ENCODE data around the gene LRRC71. TPM values are rescaled to one million over a fixed set of nuclear protein-coding genes. Genes with fewer than 3 reads are reported as not detected.

Gene LRRC71
- total and polyA plus RNA-seq, 2 donors (not counting 1 experiment from before 2014, with no cell fraction given): not detected

DNA sequence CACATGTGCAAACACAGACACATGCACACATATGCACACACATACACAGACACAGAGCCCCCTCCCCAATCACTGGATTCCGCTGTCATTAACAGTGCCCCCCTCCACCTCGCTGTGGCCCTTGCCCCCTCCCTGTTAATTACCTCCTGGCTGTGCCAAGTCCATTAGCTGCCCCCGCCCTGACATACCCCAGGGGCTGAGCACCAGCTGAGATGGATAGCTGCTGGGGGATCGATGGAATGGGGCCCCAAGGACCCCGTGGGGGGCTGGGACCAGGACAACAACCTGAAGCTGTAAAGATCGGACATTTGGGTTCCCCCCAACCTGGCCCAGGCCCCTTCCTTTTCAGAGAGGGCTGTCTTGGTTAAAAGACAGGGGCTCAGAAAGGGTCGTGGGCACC, 36.5 kb upstream of the LRRC71 start:
- Mint-ChIP-seq H3K9me3 (ENCODE audit: insufficient read depth) (no peaks in the 10 kb centered on the region), H3K4me1 (no peaks in the 10 kb centered on the region), H3K27ac (no peak overlapping the region), H3K27me3 (peaks cover 61% of the 10 kb centered on the region), H3K4me3 (no peak overlapping the region)
- 75% methylated on average over 7 of the region's 7 CpGs for WGBS (ENCODE audit: insufficient coverage)
- H3K9me3 ChIP-seq (ENCODE audit: control extremely low read depth in 1 of 3, control insufficient read depth in 2 of 3, insufficient read depth in 1 of 3, low read length in 2 of 3): no peaks in the 10 kb centered on the region
- DNase-seq (no peak), ATAC-seq (ENCODE audit: low read depth) (no peak)
- no peaks in the 10 kb centered on the region for H4K20me1 ChIP-seq (ENCODE audit: control insufficient read depth, insufficient read depth, low read length, poor library complexity, severe bottlenecking)
- H3K4me1 ChIP-seq (ENCODE audit: control insufficient read depth in 2 of 2, insufficient read depth in 2 of 2, low read length in 2 of 2): no peaks in the 10 kb centered on the region
- H3K27me3 ChIP-seq (replicated peaks in 1 of 4; ENCODE audit: control extremely low read depth in 1 of 4, control insufficient read depth in 3 of 4, insufficient read depth in 4 of 4, low read length in 3 of 4): peaks cover 0 to 46% (median 8%) of the 10 kb centered on the region in 4 experiments
- H3K9ac ChIP-seq (ENCODE audit: low read length): no peak overlapping the region
- no peak overlapping the region for H3K4me2 ChIP-seq (replicated peaks; ENCODE audit: low read depth, low read length, poor library complexity, severe bottlenecking)
- no peak overlapping the region for H2AFZ ChIP-seq (ENCODE audit: insufficient read depth, low read depth, low read length, poor library complexity, severe bottlenecking)
- no peaks in the 10 kb centered on the region for H3K79me2 ChIP-seq (ENCODE audit: control insufficient read depth, insufficient read depth, low read length)
- H3K36me3 ChIP-seq (replicated peaks in 1 of 2; ENCODE audit: control extremely low read depth in 1 of 2, control insufficient read depth in 1 of 2, extremely low read depth in 1 of 2, insufficient read depth in 2 of 2, low read length in 1 of 2): no peaks in the 10 kb centered on the region
- POLR2A ChIA-PET: no interaction called here
- no peak overlapping the region for H3K27ac ChIP-seq (ENCODE audit: low read length in 2 of 2)
- CTCF ChIA-PET: interaction anchor here (1.8 kb wide), 1 partner anchor 195 kb away, joined by 6 read pairs; no protein-coding TSS in a partner anchor
- TF ChIP-seq, protein P1, sequence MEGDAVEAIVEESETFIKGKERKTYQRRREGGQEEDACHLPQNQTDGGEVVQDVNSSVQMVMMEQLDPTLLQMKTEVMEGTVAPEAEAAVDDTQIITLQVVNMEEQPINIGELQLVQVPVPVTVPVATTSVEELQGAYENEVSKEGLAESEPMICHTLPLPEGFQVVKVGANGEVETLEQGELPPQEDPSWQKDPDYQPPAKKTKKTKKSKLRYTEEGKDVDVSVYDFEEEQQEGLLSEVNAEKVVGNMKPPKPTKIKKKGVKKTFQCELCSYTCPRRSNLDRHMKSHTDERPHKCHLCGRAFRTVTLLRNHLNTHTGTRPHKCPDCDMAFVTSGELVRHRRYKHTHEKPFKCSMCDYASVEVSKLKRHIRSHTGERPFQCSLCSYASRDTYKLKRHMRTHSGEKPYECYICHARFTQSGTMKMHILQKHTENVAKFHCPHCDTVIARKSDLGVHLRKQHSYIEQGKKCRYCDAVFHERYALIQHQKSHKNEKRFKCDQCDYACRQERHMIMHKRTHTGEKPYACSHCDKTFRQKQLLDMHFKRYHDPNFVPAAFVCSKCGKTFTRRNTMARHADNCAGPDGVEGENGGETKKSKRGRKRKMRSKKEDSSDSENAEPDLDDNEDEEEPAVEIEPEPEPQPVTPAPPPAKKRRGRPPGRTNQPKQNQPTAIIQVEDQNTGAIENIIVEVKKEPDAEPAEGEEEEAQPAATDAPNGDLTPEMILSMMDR (IDR thresholded peaks at IDR 0.05): no peak
- no peak for TF ChIP-seq EZH2 (IDR thresholded peaks at IDR 0.05; ENCODE audit: borderline replicate concordance, insufficient read depth, low read depth, low read length, poor library complexity, severe bottlenecking)
- intact Hi-C loops (cut with micrococcal nuclease): no loop called here
- no peak overlapping the region for H3K4me3 ChIP-seq (ENCODE audit: control extremely low read depth in 1 of 5, extremely low read depth in 1 of 5, insufficient read depth in 1 of 5, low read depth in 2 of 5, low read length in 4 of 5)

DNA sequence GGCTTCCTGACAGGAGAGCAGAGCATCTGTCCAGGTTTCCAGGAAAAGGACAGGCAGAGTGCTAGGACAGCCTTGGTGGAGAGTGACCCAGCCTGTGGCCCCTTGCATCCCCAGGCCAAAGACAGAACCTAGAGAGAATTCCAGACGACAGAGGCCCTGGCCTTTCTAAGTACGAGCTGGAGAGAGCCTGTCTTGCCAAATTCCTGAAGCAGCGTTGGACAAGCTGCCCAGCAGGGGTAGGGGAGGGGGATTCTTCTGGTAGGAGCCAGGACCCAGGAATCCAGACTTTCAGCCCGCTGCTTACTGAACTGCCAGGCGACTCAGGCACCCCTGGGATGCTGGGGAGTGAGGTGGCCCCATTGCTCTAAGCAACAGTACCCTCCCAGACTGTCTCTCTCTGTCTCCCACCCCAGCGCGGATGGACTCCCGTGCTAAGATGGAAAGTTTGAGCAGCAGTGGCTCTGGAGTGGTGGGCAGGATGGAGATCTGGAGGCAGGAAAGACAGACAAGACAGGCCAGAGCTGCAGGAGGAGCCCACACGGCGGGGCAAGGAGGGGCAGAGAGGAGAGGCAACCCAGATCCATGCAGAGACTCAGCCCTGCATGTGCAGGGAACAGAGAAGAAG, 35.8 kb upstream of the LRRC71 start:
- Histone ChIP-seq H3K4me3 (ENCODE audit: control extremely low read depth in 1 of 5, extremely low read depth in 1 of 5, insufficient read depth in 1 of 5, low read depth in 2 of 5, low read length in 4 of 5) (no peak overlapping the region), H3K9ac (ENCODE audit: low read length) (no peak overlapping the region), H4K20me1 (ENCODE audit: control insufficient read depth, insufficient read depth, low read length, poor library complexity, severe bottlenecking) (no peaks in the 10 kb centered on the region), H3K4me1 (ENCODE audit: control insufficient read depth in 2 of 2, insufficient read depth in 2 of 2, low read length in 2 of 2) (no peaks in the 10 kb centered on the region), H3K27ac (ENCODE audit: low read length in 2 of 2) (no peak overlapping the region), H3K36me3 (replicated peaks in 1 of 2; ENCODE audit: control extremely low read depth in 1 of 2, control insufficient read depth in 1 of 2, extremely low read depth in 1 of 2, insufficient read depth in 2 of 2, low read length in 1 of 2) (no peaks in the 10 kb centered on the region), H3K79me2 (ENCODE audit: control insufficient read depth, insufficient read depth, low read length) (no peaks in the 10 kb centered on the region), H3K4me2 (replicated peaks; ENCODE audit: low read depth, low read length, poor library complexity, severe bottlenecking) (no peak overlapping the region), H3K27me3 (replicated peaks in 1 of 4; ENCODE audit: control extremely low read depth in 1 of 4, control insufficient read depth in 3 of 4, insufficient read depth in 4 of 4, low read length in 3 of 4) (peaks cover 0 to 46% (median 7%) of the 10 kb centered on the region in 4 experiments), H2AFZ (ENCODE audit: insufficient read depth, low read depth, low read length, poor library complexity, severe bottlenecking) (no peak overlapping the region), H3K9me3 (ENCODE audit: control extremely low read depth in 1 of 3, control insufficient read depth in 2 of 3, insufficient read depth in 1 of 3, low read length in 2 of 3) (no peaks in the 10 kb centered on the region)
- H3K9me3 Mint-ChIP-seq (ENCODE audit: insufficient read depth): no peaks in the 10 kb centered on the region
- H3K4me3 Mint-ChIP-seq: no peak overlapping the region
- H3K27me3 Mint-ChIP-seq: peaks cover 61% of the 10 kb centered on the region
- CTCF ChIA-PET: interaction anchor here (1.8 kb wide), 1 partner anchor 195 kb away, joined by 6 read pairs; no protein-coding TSS in a partner anchor
- TF ChIP-seq, protein P1 (IDR thresholded peaks at IDR 0.05): no peak
- no peak for TF ChIP-seq EZH2 (IDR thresholded peaks at IDR 0.05; ENCODE audit: borderline replicate concordance, insufficient read depth, low read depth, low read length, poor library complexity, severe bottlenecking)
- WGBS (ENCODE audit: insufficient coverage): 83% methylated on average over 5 of the region's 10 CpGs
- DNase-seq (no peak), ATAC-seq (ENCODE audit: low read depth) (no peak)
- no peaks in the 10 kb centered on the region for H3K4me1 Mint-ChIP-seq
- intact Hi-C loops (cut with micrococcal nuclease): no loop called here
- H3K27ac Mint-ChIP-seq: no peak overlapping the region
- POLR2A ChIA-PET: no interaction called here
